Measurements from ENCODE around the gene HES2.

- no peak for TF ChIP-seq CTCF (IDR thresholded peaks at IDR 0.05)
- no peak for TF ChIP-seq POLR2A (IDR thresholded peaks at IDR 0.05)
Measured at GRCh38 chr1:6409733-6410132, 10.0 kb downstream of the HES2 start.

All from Peyer's patch (tissue), 4 donors.